HepG2 (cell line): ENCODE results near the gene P2RY2. TPM values are rescaled to one million over a fixed set of nuclear protein-coding genes. Genes with fewer than 3 reads are reported as not detected.
A peak's percentile ranks its signal among the peaks of the same experiment; 100 is the strongest.

Source experiments
- ARID3A ChIP-seq: IDR thresholded peaks from 2 replicates; pipeline ENCODE4 v1.6.1; 2012; ENCODE audit warnings: low read depth, low read length, improper control_type of control experiment
- DRAP1 ChIP-seq: IDR thresholded peaks from 2 replicates; pipeline ENCODE4 v1.6.1; 2016; ENCODE audit warnings: missing genetic modification reagents, missing compliant biosample characterization
- GABPB1 ChIP-seq: IDR thresholded peaks from 2 replicates; pipeline ENCODE4 v1.6.1; 2016; ENCODE audit warnings: mild to moderate bottlenecking, missing genetic modification reagents, moderate library complexity, missing compliant biosample characterization
- HIC2 ChIP-seq: sonication (generic); formaldehyde crosslinking; IDR thresholded peaks from 2 replicates; pipeline ENCODE4 v1.9.0; 2022; ENCODE audit warnings: low read depth, missing genetic modification reagents
- HMGA1 ChIP-seq: sonication (generic); formaldehyde crosslinking; conservative IDR thresholded peaks from 2 replicates; pipeline ENCODE4 v1.4.0; 2020; ENCODE audit warnings: missing genetic modification reagents
- IRF2 ChIP-seq: IDR thresholded peaks from 2 replicates; pipeline ENCODE4 v1.6.1; 2018; ENCODE audit warnings: missing genetic modification reagents, missing compliant biosample characterization
- ISX ChIP-seq: sonication (generic); formaldehyde crosslinking; conservative IDR thresholded peaks from 2 replicates; pipeline ENCODE4 v1.5.0; 2020; ENCODE audit warnings: missing genetic modification reagents
- NFYC ChIP-seq: IDR thresholded peaks from 2 replicates; pipeline ENCODE4 v1.6.1; 2016; ENCODE audit warnings: missing genetic modification reagents, missing compliant biosample characterization
- PHF5A ChIP-seq: IDR thresholded peaks from one replicate; pipeline ENCODE4 v1.6.1; 2018; ENCODE audit warnings: low read depth, missing genetic modification reagents; ENCODE audit not compliant: unreplicated experiment
- PTBP1 ChIP-seq: fragments of 200-400 bp; formaldehyde crosslinking; IDR thresholded peaks from 2 replicates; pipeline ENCODE4 v1.6.1; 2018; ENCODE audit warnings: low read length, low read depth; ENCODE audit not compliant: poor library complexity, severe bottlenecking
- SMARCE1 ChIP-seq: fragments of 450-650 bp; IDR thresholded peaks from 2 replicates; pipeline ENCODE4 v1.6.1; 2017; ENCODE audit warnings: borderline replicate concordance
- TARDBP ChIP-seq: sonication (generic); formaldehyde crosslinking; IDR thresholded peaks from 2 replicates; pipeline ENCODE4 v1.8.0; 2022; ENCODE audit warnings: mild to moderate bottlenecking, missing genetic modification reagents
- TEF ChIP-seq: sonication (generic); formaldehyde crosslinking; IDR thresholded peaks from 2 replicates; pipeline ENCODE4 v1.5.0; 2020; ENCODE audit warnings: missing genetic modification reagents
- TERF1 ChIP-seq: sonication (generic); formaldehyde crosslinking; IDR thresholded peaks from 2 replicates; pipeline ENCODE4 v1.8.0; 2022; ENCODE audit warnings: mild to moderate bottlenecking, missing genetic modification reagents, moderate library complexity
- TFDP2 ChIP-seq: sonication (generic); formaldehyde crosslinking; IDR thresholded peaks from 2 replicates; pipeline ENCODE4 v1.4.0; 2020; ENCODE audit warnings: missing genetic modification reagents
- TFE3 ChIP-seq: IDR thresholded peaks from 2 replicates; pipeline ENCODE4 v1.6.1; 2016
- ZBTB21 ChIP-seq: sonication (generic); formaldehyde crosslinking; IDR thresholded peaks from 2 replicates; pipeline ENCODE4 v1.4.0; 2020; ENCODE audit warnings: missing genetic modification reagents
- ZEB1 ChIP-seq: IDR thresholded peaks from 2 replicates; pipeline ENCODE4 v1.6.1; 2012; ENCODE audit warnings: mild to moderate bottlenecking, low read depth, inconsistent platforms; ENCODE audit not compliant: insufficient replicate concordance
- ZFYVE20 ChIP-seq: sonication (generic); formaldehyde crosslinking; IDR thresholded peaks from 2 replicates; pipeline ENCODE4 v1.8.0; 2023; ENCODE audit warnings: low read depth, mild to moderate bottlenecking, moderate library complexity, missing genetic modification reagents, borderline replicate concordance
- ZNF3 ChIP-seq: IDR thresholded peaks from 2 replicates; pipeline ENCODE4 v1.7.0; 2017; ENCODE audit warnings: inconsistent platforms
- ZNF501 ChIP-seq: sonication (generic); formaldehyde crosslinking; IDR thresholded peaks from 2 replicates; pipeline ENCODE4 v1.5.1; 2020; ENCODE audit warnings: mild to moderate bottlenecking, moderate library complexity, missing genetic modification reagents
- ZNF644 ChIP-seq: IDR thresholded peaks from 2 replicates; pipeline ENCODE4 v1.6.1; 2016; ENCODE audit warnings: low read depth
- polyA plus RNA-seq, 8 experiments: library from polyadenylated mRNA; depleted of rRNA in 3 of 8; stranded (reverse) in 7 of 8; unstranded in 1 of 8; fragments of >200 nt; fragmentation: Illumina TruSeq in 4 of 8; extraction: Trizol in 4 of 8; gene quantifications; 2 replicates each; pipeline versions ENCODE4 v1.2.1 to v1.2.3, GENCODE V29; 2011 to 2016; ENCODE audit warnings: low read depth in 4 of 8, missing spikeins in 1 of 8, mixed read lengths in 1 of 8; ENCODE audit not compliant: insufficient read depth in 1 of 8
- total RNA-seq, 5 experiments: library from RNA; depleted of rRNA; stranded (reverse); fragments of >200 nt; fragmentation: Illumina TruSeq; extraction: Trizol; gene quantifications; 2 replicates each; pipeline ENCODE4 v1.2.3, GENCODE V29; 2016; ENCODE audit warnings: low read depth in 1 of 5

P2RY2 gene
- total and polyA plus RNA-seq, 2 of the 13 experiments (the other 11 are each of a cell fraction or from before 2014, with no cell fraction given): 0.95 to 3.1 TPM

- TF ChIP-seq DRAP1 (CRISPR knock-in tag) (no peak), ZNF3 (CRISPR knock-in tag) (no peak), HIC2 (CRISPR knock-in tag) (no peak), ARID3A (no peak), TERF1 (CRISPR knock-in tag) (no peak), ISX (CRISPR knock-in tag) (no peak), ZFYVE20 (CRISPR knock-in tag) (no peak), TEF (CRISPR knock-in tag) (no peak), IRF2 (peak; percentile 49; the same call in 1 of the 2 replicates), NFYC (CRISPR knock-in tag) (no peak), ZNF501 (peak; percentile 77; the same call in 1 of the 2 replicates), ZNF644 (CRISPR knock-in tag) (no peak), TFE3 (CRISPR knock-in tag) (no peak), PHF5A (CRISPR knock-in tag) (no peak), PTBP1 (no peak), HMGA1 (CRISPR knock-in tag) (no peak), ZEB1 (no peak), TARDBP (CRISPR knock-in tag) (no peak), ZBTB21 (CRISPR knock-in tag) (no peak), GABPB1 (CRISPR knock-in tag) (0 out of 2 replicates have a peak, but pooled peaks have one; percentile 10), SMARCE1 (no peak), TFDP2 (CRISPR knock-in tag) (no peak)
Measured at GRCh38 chr11:73177778-73178539, 40.1 kb upstream of the P2RY2 start (continued).
